Loucy (cell line): Measurements from ENCODE around the gene SLC18A3.

Experiments used
- CTCF ChIP-seq: fragments of 200-600 bp; sonication (generic); conservative IDR thresholded peaks from 2 replicates; pipeline ENCODE4 v1.5.1; 2014; ENCODE audit warnings: mild to moderate bottlenecking, antibody characterized with exemption, low read length
- EZH2phosphoT487 ChIP-seq: fragments of 200-600 bp; IDR thresholded peaks from 2 replicates; pipeline ENCODE4 v1.6.1; 2018; ENCODE audit warnings: antibody characterized with exemption, mild to moderate bottlenecking, moderate library complexity, borderline replicate concordance

GRCh38 chr10:49599546-49599945 is 10.6 kb upstream of the SLC18A3 start:
- TF ChIP-seq CTCF (no peak), EZH2phosphoT487 (no peak)
